ENCODE results near the gene SLC66A2. TPM values are rescaled to one million over a fixed set of nuclear protein-coding genes. Genes with fewer than 3 reads are reported as not detected.

Gene SLC66A2
- total and polyA plus RNA-seq, 12 donors = 5.1 to 47.8 (median 32.9) TPM

DNA sequence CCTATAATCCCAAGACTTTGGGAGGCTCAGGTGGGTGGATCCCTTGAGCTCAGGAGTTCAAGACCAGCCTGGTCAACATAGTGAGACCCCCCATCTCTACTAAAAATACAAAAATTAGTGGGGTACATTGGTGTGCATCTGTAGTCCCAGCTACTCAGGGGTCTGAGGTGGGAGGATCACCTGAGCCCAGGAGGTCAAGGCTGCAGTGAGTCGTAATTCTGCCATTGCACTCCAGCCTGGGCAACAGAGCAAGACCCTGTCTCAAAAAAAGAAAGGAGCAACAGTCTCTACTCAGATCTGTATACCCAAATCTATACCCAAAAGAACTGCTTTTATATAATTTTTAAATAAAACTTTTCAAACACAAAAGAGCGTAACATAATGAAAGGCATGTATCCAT, 7.5 kb upstream of the SLC66A2 start:
- DNase-seq = no peak
- peaks cover 0 to 3% of the 10 kb centered on the region in 2 donors for H3K4me1 ChIP-seq (replicated peaks in 1 of 2)
- H3K4me3 ChIP-seq = no peak overlapping the region
- no peaks in the 10 kb centered on the region for H3K27me3 ChIP-seq
- intact Hi-C loops (cut with DNase I) = loop anchor here in 1 of 2 donors (10.0 kb wide), 1 partner anchor 274 kb away; no protein-coding TSS in a partner anchor
- TF ChIP-seq, protein P1, sequence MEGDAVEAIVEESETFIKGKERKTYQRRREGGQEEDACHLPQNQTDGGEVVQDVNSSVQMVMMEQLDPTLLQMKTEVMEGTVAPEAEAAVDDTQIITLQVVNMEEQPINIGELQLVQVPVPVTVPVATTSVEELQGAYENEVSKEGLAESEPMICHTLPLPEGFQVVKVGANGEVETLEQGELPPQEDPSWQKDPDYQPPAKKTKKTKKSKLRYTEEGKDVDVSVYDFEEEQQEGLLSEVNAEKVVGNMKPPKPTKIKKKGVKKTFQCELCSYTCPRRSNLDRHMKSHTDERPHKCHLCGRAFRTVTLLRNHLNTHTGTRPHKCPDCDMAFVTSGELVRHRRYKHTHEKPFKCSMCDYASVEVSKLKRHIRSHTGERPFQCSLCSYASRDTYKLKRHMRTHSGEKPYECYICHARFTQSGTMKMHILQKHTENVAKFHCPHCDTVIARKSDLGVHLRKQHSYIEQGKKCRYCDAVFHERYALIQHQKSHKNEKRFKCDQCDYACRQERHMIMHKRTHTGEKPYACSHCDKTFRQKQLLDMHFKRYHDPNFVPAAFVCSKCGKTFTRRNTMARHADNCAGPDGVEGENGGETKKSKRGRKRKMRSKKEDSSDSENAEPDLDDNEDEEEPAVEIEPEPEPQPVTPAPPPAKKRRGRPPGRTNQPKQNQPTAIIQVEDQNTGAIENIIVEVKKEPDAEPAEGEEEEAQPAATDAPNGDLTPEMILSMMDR (IDR thresholded peaks at IDR 0.05) = no peak
- TF ChIP-seq POLR2A (IDR thresholded peaks at IDR 0.05) = no peak
- H3K27ac ChIP-seq = no peak overlapping the region
- no peaks in the 10 kb centered on the region for H3K36me3 ChIP-seq (replicated peaks in 1 of 2)
- WGBS, 4 donors = 92 to 97% (median 95%) methylated on average over 2 of the region's 2 CpGs
- H3K9me3 ChIP-seq (replicated peaks in 1 of 3) = no peaks in the 10 kb centered on the region

DNA sequence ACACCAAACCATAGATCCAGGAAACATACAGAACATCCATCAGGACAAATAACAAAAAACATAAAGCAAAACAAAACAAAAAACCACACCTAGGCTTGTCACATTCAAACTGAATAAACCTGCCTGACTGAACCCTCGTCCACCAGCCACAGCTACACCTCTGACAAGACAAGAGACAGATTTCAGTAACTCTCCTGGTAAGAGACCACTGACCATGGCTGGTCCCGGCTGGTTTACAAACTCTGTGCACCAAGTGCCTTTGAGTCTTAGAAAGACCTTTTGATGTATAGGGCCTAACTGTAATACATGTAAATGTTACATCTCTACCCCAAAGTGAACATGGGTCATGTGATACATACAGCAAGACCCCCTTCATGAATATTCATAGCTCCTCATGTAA, 4.8 kb upstream of the SLC66A2 start:
- intact Hi-C loops (cut with DNase I) = loop anchor here in 1 of 2 donors (10.0 kb wide), 1 partner anchor 271 kb away; no protein-coding TSS in a partner anchor
- WGBS, 4 donors = 73 to 89% (median 85%) methylated on average over 2 of the region's 2 CpGs
- Histone ChIP-seq H3K36me3 (replicated peaks in 1 of 2) (no peaks in the 10 kb centered on the region), H3K4me1 (replicated peaks in 1 of 2) (no peaks in the 10 kb centered on the region), H3K4me3 (no peak overlapping the region), H3K9me3 (replicated peaks in 1 of 3) (no peaks in the 10 kb centered on the region), H3K27me3 (no peaks in the 10 kb centered on the region), H3K27ac (no peak overlapping the region)
- no peak for DNase-seq
- TF ChIP-seq POLR2A (IDR thresholded peaks at IDR 0.05) = no peak
- TF ChIP-seq, protein P1 (IDR thresholded peaks at IDR 0.05) = no peak

DNA sequence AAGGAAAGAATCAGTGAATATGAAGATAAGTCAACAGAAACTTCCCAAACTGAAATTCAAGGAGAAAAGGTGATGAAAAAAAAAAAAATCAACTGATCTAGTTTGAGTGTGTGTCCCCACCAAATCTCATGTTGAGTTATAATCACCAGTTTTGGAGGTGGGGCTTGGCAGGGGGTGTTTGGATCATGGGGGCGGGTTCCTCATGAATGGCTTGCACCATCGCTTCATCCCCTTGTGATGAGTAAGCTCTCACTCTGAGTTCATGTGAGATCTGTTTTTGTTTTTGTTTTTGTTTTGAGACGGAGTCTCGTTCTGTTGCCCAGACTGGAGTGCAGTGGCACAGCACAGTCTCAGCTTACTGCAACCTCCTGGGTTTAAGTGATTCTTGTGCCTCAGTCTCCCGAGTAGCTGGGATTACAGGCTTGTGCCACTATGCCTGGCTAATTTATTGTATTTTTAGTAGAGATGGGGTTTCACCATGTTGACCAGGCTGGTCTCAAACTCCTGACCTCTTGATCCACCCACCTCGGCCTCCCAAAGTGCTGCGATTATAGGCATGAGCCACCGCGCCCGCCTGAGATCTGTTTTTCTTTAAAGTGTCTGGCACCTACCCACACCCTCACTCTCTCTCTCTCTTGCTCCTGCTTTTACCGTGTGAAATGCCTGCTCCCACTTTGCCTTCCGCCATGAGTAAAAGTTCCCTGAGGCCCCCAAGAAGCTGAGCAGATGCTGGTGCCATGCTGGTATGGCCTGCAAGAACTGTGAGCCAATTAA, 4.0 kb upstream of the SLC66A2 start:
- no peaks in the 10 kb centered on the region for H3K27me3 ChIP-seq
- TF ChIP-seq POLR2A (IDR thresholded peaks at IDR 0.05) = no peak
- H3K4me1 ChIP-seq (replicated peaks in 1 of 2) = peaks cover 0 to 1% of the 10 kb centered on the region in 2 donors
- no peak overlapping the region for H3K4me3 ChIP-seq
- H3K9me3 ChIP-seq (replicated peaks in 1 of 3) = no peaks in the 10 kb centered on the region
- H3K27ac ChIP-seq = no peak overlapping the region
- peak in 1 of 7 donors; percentile 1 for DNase-seq
- no peaks in the 10 kb centered on the region for H3K36me3 ChIP-seq (replicated peaks in 1 of 2)
- 85 to 94% (median 86%) methylated on average over 12 of the region's 12 CpGs for WGBS, 4 donors
- intact Hi-C loops (cut with DNase I) = loop anchor here in 1 of 2 donors (10.0 kb wide), 1 partner anchor 271 kb away; no protein-coding TSS in a partner anchor

DNA sequence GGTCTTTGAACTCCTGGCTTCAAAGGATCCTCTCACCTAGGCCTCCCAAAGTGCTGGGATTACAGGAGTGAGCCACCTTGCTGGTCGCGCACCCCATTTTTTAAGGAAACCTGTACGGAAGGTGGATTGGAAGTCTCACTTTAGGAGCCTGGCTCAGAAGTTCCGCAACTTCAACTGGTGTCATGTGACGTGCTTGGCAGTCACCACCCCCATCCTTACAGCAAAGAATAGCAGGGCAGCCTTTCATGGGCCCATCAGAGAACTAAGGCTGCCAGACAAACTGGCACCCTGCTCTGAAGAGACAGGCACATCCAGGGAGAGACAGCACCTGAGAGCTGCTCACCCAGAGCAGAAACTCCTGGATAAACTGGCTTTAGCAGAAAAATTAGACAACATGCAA, 3.3 kb upstream of the SLC66A2 start:
- H3K27me3 ChIP-seq = no peaks in the 10 kb centered on the region
- peak in 2 of 7 donors; percentile 19 to 48 for DNase-seq
- 74 to 89% (median 83%) methylated on average over 4 to 5 of the region's 5 CpGs for WGBS, 4 donors
- no peaks in the 10 kb centered on the region for H3K36me3 ChIP-seq (replicated peaks in 1 of 2)
- H3K9me3 ChIP-seq (replicated peaks in 1 of 3) = no peaks in the 10 kb centered on the region
- no peak overlapping the region for H3K4me3 ChIP-seq
- TF ChIP-seq, protein P1 (IDR thresholded peaks at IDR 0.05) = no peak
- TF ChIP-seq POLR2A (IDR thresholded peaks at IDR 0.05) = no peak
- H3K4me1 ChIP-seq (replicated peaks in 1 of 2) = peaks cover 0 to 8% of the 10 kb centered on the region in 2 donors
- no peak overlapping the region for H3K27ac ChIP-seq
- intact Hi-C loops (cut with DNase I) = loop anchor here in 1 of 2 donors (10.0 kb wide), 1 partner anchor 270 kb away; no protein-coding TSS in a partner anchor

All from adrenal gland (tissue), 12 donors.